Embryonic facial prominence (tissue), 1 donor: ENCODE results near the gene EVI5.
A peak's percentile ranks its signal among the peaks of the same experiment; 100 is the strongest.

Source experiments
- DNase-seq: peaks from one replicate; pipeline ENCODE4 v3.0.0-alpha.2; 2016; ENCODE audit errors: extremely low spot score

EVI5 gene

GRCh38 chr1:92784639-92785500 is at the start of gene EVI5:
TSS of gene EVI5 (minus strand) at chr1:92785108. CDS start at chr1:92736546, 48,562 bp downstream.
- peak; percentile 91 for DNase-seq

DNA sequence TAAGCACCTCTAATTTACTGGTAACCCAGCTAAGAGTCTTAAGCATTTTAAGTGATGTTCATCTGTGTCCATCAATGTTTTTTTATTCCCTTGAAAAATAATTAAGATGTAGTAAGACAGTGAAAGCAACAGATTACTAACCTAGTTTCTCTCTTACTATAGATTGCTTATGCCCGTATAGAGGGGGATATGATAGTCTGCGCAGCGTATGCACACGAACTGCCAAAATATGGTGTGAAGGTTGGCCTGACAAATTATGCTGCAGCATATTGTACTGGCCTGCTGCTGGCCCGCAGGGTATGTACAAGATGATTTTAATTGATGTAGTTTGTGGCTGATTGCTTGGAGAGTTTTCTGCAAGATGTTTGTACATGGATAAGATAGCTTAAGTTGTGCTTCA is 49.7 kb upstream of the EVI5 start:
- no peak for DNase-seq

DNA sequence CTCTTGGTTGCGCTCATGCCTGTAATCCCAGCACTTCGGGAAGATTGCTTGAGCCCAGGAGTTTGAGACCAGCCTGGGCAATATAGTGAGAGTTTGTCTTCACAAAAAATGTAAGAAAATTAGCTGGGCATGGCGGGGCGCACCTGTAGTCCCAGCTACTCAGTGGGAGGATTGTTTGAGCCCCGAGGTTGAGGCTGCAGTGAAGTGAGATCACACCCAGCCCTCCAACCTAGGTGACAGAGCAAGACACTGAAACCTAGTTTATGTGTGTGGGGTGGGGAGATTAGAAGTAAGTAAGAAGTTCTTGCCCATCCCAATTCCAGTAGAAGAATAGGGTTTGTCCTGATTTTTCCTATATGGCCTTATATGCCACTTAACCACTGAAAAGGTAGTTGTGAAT is 48.9 kb upstream of the EVI5 start:
- no peak for DNase-seq

GRCh38 chr1:92832537-92833114 is 47.7 kb upstream of the EVI5 start:
- DNase-seq = no peak

DNA sequence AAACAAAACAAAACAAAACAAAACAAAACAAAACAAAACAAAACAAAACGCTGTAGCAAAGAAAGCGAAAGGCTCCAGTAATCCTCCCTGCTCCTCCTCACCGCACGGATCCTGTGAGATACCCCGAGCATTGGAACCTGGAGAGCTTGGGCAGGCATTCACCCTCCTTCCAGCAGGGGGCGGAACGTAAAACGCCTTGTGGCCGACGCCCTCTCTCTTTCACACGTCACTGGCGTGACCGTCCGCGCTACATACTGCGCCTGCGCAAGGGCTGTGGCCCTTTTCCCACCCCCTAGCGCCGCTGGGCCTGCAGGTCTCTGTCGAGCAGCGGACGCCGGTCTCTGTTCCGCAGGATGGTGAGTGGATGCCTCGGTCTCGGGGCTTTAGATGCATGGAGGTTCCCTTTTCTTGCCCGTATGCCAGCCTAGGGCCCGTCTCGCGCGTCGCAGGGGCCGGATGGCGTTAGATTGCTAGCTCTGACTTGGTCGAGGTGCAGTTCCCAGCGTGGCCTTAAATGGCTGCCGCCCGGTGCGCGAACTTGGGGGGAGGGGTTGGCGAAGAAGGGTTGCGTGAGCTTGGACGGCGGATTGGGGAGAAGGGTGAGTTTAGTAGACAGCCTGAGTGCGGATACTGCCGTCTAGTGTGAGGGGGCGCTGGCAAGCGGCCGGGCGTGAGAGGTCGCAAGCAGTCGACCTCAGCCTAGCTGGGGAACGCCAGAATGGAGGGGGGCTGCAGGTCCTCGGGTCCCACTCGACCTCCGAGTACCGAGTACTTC is 47.0 kb upstream of the EVI5 start, which contains the start of gene RPL5:
Gene RPL5 (plus strand): TSS at position 279 of the 775 bp plus-strand sequence. CDS start 75 bp downstream, at position 354.
- DNase-seq = peak; percentile 92

DNA sequence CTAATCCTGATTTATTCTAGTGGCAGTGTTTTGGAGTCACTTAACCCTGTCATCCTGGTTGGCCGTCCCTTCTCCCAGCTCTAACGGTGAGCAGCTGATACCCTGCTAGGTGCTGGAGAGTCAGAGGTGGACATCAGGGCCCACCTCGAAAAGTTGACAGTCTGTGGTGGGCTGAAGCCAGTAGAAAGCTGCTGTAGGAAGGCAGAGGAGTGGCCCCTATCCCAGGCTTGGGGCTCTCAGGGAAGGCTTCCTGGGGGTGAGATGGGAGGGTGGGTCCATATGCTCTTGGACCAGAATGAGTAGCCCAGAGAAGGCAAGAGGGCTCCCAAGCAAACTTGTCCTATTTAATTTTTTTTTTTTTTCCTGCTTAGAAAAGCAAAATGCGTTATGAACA is 46.5 kb upstream of the EVI5 start:
- no peak for DNase-seq

- no peak for DNase-seq
These were observed 41.9 kb upstream of the EVI5 start for GRCh38 chr1:92826792-92827191.

GRCh38 chr1:92822879-92823278 is 38.0 kb upstream of the EVI5 start:
- DNase-seq = no peak

DNA sequence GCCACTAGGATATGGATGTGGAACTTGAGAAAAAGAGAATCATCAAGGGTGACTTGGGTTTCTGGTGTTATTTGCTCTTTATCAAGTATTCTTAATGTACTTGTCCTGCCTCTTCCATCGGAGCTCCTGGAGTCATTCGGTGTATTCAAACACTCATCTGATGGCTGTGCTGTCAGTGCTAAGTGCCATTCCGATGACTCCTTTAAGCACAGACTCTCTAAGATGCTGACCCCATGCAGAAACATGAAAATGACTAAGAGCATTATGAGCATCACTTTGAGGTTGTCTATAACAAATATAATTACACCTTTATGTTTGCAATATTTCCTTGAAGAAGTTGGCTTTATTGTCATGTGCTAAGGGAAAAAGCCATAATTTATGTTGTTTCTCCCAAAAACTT is 35.6 kb upstream of the EVI5 start:
- no peak for DNase-seq

- no peak for DNase-seq
These were observed 35.1 kb upstream of the EVI5 start for GRCh38 chr1:92820024-92820423.

GRCh38 chr1:92817986-92818764 is 33.3 kb upstream of the EVI5 start:
- DNase-seq = no peak

DNA sequence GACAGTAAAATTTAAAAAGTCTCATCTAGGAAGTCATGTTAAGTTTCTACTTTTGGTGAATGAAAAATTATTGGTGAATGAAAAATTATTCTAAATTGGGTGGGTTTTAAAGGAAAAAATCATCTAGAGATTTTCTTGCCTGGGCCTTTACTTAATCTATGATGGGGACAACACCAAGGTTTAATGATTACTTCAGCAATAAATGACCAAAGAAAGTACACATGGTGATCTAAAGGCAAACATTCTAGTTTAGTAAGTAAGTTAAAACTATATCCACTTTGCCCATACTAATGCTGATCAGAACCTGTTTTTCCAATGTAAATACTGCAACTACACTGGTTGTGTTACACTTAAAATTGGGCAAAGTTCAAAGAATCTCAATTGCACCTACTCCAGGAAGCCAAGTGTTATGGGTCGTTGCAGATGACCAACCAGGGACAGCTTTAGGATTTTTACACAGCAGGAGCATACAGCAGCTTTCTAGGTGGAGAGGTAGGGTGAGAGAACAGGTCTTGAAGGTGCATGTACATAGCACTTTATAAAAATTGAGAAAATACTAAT is 32.3 kb upstream of the EVI5 start:
- no peak for DNase-seq

- DNase-seq = no peak
These were observed 31.8 kb upstream of the EVI5 start for GRCh38 chr1:92816732-92817131.

DNA sequence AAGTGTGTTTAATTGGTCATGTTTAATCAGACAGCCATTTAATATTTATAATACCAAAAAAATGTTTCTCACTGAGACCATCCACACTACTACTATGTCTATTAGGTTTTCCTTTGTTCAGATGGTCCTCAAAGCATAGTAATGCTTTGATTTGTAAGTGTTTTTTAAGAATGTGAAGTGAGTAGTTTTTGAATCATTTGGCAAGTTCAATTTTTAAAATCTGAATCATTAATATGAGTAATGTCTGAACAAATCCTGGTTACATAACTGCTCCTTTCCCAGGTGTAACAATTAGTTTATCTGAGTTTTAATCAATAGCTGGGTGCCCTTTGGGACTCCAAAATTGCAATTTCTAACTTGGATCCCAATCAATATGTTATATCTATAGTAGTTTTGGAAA is 23.5 kb upstream of the EVI5 start:
- no peak for DNase-seq

DNA sequence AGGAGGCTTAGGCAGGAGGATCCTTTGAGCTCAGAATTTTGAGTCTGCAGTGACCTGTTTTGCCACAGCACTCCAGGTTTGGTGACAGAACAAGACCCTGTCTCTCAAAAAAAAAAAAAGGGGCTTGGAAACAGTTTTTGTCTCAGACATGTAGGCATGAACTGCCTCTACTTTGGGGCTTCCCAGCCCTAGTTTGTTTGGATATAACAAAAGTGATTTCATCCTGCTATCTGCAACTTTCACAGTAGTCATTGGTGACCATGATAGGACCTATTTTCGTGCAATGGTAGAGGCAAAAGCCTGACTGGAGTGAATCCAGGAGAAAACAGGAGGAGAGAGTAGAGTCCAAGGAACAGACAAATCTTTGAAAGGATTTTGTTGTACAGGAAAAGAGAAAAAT is 20.3 kb upstream of the EVI5 start:
- DNase-seq = no peak

GRCh38 chr1:92804721-92805201 is 19.9 kb upstream of the EVI5 start:
- no peak for DNase-seq

DNA sequence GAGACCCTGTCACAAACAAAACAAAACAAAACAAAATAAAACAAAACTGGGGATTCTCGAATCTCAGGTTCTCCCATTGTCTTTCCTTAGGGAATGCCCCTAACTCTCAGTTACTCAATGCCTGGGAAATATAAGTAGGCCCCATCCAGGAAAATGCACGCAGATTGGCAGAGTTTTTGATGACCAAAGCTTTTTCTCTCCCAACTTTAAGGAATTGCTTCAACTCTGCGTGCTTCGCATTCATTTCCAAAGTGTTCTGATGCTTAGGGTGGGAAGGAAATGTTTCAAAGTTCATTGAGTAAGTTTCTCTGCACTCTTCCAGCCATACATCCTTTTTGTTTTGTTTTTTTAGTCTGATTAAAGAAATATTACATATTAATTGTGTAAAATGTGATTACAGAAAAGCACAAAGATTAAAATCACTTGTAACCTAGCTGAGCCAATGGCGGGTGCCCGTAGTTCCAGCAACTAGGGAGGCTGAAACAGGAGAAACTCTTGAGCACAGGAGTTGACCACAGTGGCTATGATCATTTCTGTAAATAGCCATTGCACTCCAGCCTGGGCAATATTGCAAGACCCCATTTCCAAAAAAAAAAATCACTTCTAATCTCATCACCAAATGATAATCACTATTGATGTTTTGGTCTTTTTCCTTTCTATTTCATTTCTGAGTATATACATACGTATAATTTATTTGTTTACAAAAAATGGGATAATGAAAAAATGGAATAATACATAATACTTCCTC is 18.4 kb upstream of the EVI5 start:
- no peak for DNase-seq

GRCh38 chr1:92797961-92798360 is 13.1 kb upstream of the EVI5 start:
- no peak for DNase-seq

DNA sequence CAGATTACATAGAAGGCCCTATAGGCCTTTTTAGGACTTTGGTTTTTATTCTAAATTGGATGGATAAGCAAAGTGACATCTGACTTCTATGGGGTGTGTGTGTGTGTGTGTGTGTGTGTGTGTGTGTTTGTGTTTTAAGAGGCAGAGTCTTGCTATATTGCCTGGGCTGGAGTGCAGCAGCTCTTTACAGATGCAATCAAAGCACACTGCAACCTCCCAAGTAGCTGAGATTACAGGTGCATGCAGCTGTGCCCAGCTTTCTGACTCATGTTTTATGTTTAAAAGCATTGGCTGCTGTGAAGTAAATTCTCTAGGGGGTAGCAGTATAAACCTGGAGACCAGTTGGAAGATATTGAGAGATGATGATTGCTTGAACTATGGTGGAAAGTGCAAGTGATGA is 12.4 kb upstream of the EVI5 start:
- DNase-seq = no peak

DNA sequence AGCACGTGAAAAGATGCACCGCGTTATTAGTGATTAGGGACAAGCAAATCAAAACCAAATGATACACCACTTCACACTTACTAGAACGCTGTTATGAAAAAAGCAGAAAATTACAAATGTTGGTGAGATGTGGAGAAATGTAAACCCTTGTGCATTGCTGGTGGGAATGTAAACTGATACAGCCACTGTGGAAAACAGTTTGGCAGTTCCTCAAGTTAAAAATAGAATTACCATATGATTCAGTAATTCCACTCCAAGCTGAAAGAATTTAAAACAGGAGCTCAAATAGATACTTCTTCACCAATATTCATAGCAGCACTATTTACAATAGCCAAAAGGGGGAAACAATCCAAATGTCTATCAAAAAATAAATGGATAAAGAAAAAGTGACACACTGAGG is 10.3 kb upstream of the EVI5 start:
- no peak for DNase-seq
